OCI-LY1 (cell line): ENCODE data around the gene ACACA.

Experiments
- H2AFZ ChIP-seq: fragments of 200-600 bp; sonication (generic), shearing (Covaris generic); 2 replicates; pipeline ENCODE4 v1.6.0; 2014; ENCODE audit warnings: antibody characterized with exemption, mild to moderate bottlenecking, low read length
- H3F3A ChIP-seq: fragments of 200-600 bp; sonication (generic), shearing (Covaris generic); 2 replicates; pipeline ENCODE4 v1.6.0; 2014; ENCODE audit warnings: mild to moderate bottlenecking, antibody characterized with exemption, low read length, moderate library complexity; ENCODE audit not compliant: insufficient read depth
- H3K27ac ChIP-seq: fragments of 200-600 bp; sonication (generic); 2 replicates; pipeline ENCODE4 v1.5.1; 2014; ENCODE audit warnings: low read length, mixed run types, mild to moderate bottlenecking, low read depth; ENCODE audit not compliant: poor library complexity, severe bottlenecking
- H3K27me3 ChIP-seq: fragments of 200-600 bp; sonication (generic); 2 replicates; pipeline ENCODE4 v1.6.0; 2014; ENCODE audit warnings: antibody characterized with exemption, mild to moderate bottlenecking, low read length, moderate library complexity; ENCODE audit not compliant: insufficient read depth
- H3K36me3 ChIP-seq: fragments of 200-600 bp; sonication (generic); 2 replicates; pipeline ENCODE4 v1.6.1; 2014; ENCODE audit warnings: mild to moderate bottlenecking, antibody characterized with exemption, low read length, moderate library complexity, mixed read lengths; ENCODE audit not compliant: insufficient read depth
- H3K4me1 ChIP-seq: fragments of 200-600 bp; sonication (generic); 2 replicates; pipeline ENCODE4 v1.5.1; 2014; ENCODE audit warnings: mild to moderate bottlenecking, low read length, moderate library complexity; ENCODE audit not compliant: insufficient read depth, severe bottlenecking
- H3K4me2 ChIP-seq: fragments of 200-600 bp; sonication (generic), shearing (Covaris generic); 2 replicates; pipeline ENCODE4 v1.6.1; 2014; ENCODE audit warnings: low read length
- H3K4me3 ChIP-seq: fragments of 200-600 bp; sonication (generic); 2 replicates; pipeline ENCODE4 v1.5.1; 2014; ENCODE audit warnings: low read length, low read depth, mild to moderate bottlenecking, mixed read lengths; ENCODE audit not compliant: poor library complexity, severe bottlenecking
- H3K79me2 ChIP-seq: fragments of 200-600 bp; shearing (Covaris generic); 2 replicates; pipeline ENCODE4 v1.6.1; 2016; ENCODE audit warnings: mixed run types, low read length, mixed read lengths; ENCODE audit not compliant: insufficient read depth
- H3K9ac ChIP-seq: fragments of 200-600 bp; sonication (generic), shearing (Covaris generic); 2 replicates; pipeline ENCODE4 v1.6.1; 2014; ENCODE audit warnings: mild to moderate bottlenecking, low read length, mixed read lengths
- H3K9me2 ChIP-seq: fragments of 200-600 bp; sonication (generic), shearing (Covaris generic); 2 replicates; pipeline ENCODE4 v1.6.1; 2014; ENCODE audit warnings: low read depth, mild to moderate bottlenecking, low read length, mixed read lengths
- H3K9me3 ChIP-seq: fragments of 200-600 bp; shearing (Covaris generic); 2 replicates; pipeline ENCODE4 v1.6.1; 2014; ENCODE audit warnings: low read length, mixed read lengths
- H4K20me1 ChIP-seq: fragments of 200-600 bp; sonication (generic), shearing (Covaris generic); 2 replicates; pipeline ENCODE4 v1.6.0; 2016; ENCODE audit warnings: mild to moderate bottlenecking, low read length; ENCODE audit not compliant: insufficient read depth
- EZH2 ChIP-seq: fragments of 200-600 bp; sonication (generic), shearing (Covaris generic); IDR thresholded peaks from 2 replicates; pipeline ENCODE4 v1.8.0; 2017; ENCODE audit warnings: borderline replicate concordance, mixed run types, mild to moderate bottlenecking, antibody characterized with exemption, low read length, moderate library complexity, mixed read lengths
- TF ChIP-seq, protein P1 (sequence below): fragments of 200-600 bp; sonication (generic), shearing (Covaris generic); IDR thresholded peaks from 2 replicates; pipeline ENCODE4 v1.5.1; 2017; ENCODE audit warnings: mild to moderate bottlenecking, antibody characterized with exemption, low read length, moderate library complexity, mixed read lengths

ACACA gene

DNA sequence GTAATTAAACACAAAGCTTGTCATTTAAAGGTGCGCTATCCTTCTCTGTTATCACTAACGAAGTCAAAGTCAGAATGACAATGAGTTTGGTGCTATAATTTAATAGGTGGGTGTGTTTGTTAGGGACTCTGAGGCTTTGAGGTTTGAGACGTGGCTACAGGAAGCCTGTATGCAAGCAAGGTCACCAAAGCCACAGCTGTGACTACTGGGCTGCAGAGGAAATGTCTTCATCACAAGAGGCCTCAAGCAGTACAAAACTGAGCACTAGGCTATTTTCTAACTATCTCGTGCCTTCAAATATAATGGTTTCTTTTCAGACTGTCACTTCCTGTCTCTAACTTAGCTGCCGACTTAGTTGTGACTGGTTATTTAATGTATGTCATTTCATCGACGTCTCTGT, 316.7 kb downstream of the ACACA start:
- Histone ChIP-seq H3K4me1 (peaks cover 3% of the 10 kb centered on the region), H3K27me3 (no peaks in the 10 kb centered on the region), H3K27ac (no peak overlapping the region), H3K9me2 (no peaks in the 10 kb centered on the region), H3K4me3 (no peak overlapping the region), H3K36me3 (peaks cover 97% of the 10 kb centered on the region), H3K79me2 (no peaks in the 10 kb centered on the region), H3K9ac (no peak overlapping the region), H2AFZ (no peak overlapping the region), H4K20me1 (no peaks in the 10 kb centered on the region), H3F3A (no peaks in the 10 kb centered on the region), H3K4me2 (no peak overlapping the region), H3K9me3 (no peaks in the 10 kb centered on the region)
- TF ChIP-seq, protein P1, sequence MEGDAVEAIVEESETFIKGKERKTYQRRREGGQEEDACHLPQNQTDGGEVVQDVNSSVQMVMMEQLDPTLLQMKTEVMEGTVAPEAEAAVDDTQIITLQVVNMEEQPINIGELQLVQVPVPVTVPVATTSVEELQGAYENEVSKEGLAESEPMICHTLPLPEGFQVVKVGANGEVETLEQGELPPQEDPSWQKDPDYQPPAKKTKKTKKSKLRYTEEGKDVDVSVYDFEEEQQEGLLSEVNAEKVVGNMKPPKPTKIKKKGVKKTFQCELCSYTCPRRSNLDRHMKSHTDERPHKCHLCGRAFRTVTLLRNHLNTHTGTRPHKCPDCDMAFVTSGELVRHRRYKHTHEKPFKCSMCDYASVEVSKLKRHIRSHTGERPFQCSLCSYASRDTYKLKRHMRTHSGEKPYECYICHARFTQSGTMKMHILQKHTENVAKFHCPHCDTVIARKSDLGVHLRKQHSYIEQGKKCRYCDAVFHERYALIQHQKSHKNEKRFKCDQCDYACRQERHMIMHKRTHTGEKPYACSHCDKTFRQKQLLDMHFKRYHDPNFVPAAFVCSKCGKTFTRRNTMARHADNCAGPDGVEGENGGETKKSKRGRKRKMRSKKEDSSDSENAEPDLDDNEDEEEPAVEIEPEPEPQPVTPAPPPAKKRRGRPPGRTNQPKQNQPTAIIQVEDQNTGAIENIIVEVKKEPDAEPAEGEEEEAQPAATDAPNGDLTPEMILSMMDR = no peak
- no peak for TF ChIP-seq EZH2

GRCh38 chr17:37088913-37089312, 317.7 kb downstream of the ACACA start:
- Histone ChIP-seq H3K4me1 (peaks cover 3% of the 10 kb centered on the region), H3K9me3 (no peaks in the 10 kb centered on the region), H3K27ac (no peak overlapping the region), H3F3A (no peaks in the 10 kb centered on the region), H3K79me2 (no peaks in the 10 kb centered on the region), H4K20me1 (no peaks in the 10 kb centered on the region), H3K4me2 (no peak overlapping the region), H3K36me3 (peaks cover 93% of the 10 kb centered on the region), H3K9ac (no peak overlapping the region), H3K4me3 (no peak overlapping the region), H2AFZ (no peak overlapping the region), H3K27me3 (no peaks in the 10 kb centered on the region), H3K9me2 (no peaks in the 10 kb centered on the region)
- TF ChIP-seq, protein P1 = no peak
- TF ChIP-seq EZH2 = no peak

GRCh38 chr17:37088459-37088858, 318.2 kb downstream of the ACACA start:
- H3K4me1 ChIP-seq = peaks cover 3% of the 10 kb centered on the region

More at GRCh38 chr17:37088459-37088858, 318.2 kb downstream of the ACACA start:
- no peak for TF ChIP-seq EZH2
- TF ChIP-seq, protein P1 = no peak
- no peaks in the 10 kb centered on the region for H3K79me2 ChIP-seq
- H3K27me3 ChIP-seq = no peaks in the 10 kb centered on the region
- H3K36me3 ChIP-seq = peaks cover 89% of the 10 kb centered on the region
- no peak overlapping the region for H3K4me3 ChIP-seq
- no peaks in the 10 kb centered on the region for H3K9me2 ChIP-seq
- no peak overlapping the region for H3K4me2 ChIP-seq
- no peak overlapping the region for H3K27ac ChIP-seq
- no peak overlapping the region for H2AFZ ChIP-seq
- no peaks in the 10 kb centered on the region for H3F3A ChIP-seq
- no peaks in the 10 kb centered on the region for H4K20me1 ChIP-seq
- H3K9ac ChIP-seq = no peak overlapping the region
- no peaks in the 10 kb centered on the region for H3K9me3 ChIP-seq
